Endothelial cell of umbilical vein (primary cell): Measurements from ENCODE around the gene TLX3. TPM values are rescaled to one million over a fixed set of nuclear protein-coding genes. Genes with fewer than 3 reads are reported as not detected.
"Not testable (repeated sequence)": the region's sequence is repeated elsewhere in the genome, so short reads cannot be mapped to it uniquely, and the experiment has no call there.

Source experiments
- BruUV-seq: library from RNA; stranded (reverse); fragments of 400-500 nt; replicated peaks from 2 replicates; lab custom pipeline; 2021; lab: Mats Ljungman, UMichigan
- CTCF ChIA-PET: fragments of 300-600, 350-600 bp; sonication (Branson Sonifier 250); formaldehyde crosslinking; loops from one replicate; lab custom pipeline; 2021; ENCODE audit warnings: antibody characterized with exemption, inconsistent platforms; lab: Charles Lee
- POLR2A ChIA-PET: fragments of 300-600, 350-600 bp; sonication (Branson Sonifier 250); formaldehyde crosslinking; loops from one replicate; lab custom pipeline; 2021; ENCODE audit warnings: antibody characterized with exemption, inconsistent platforms; lab: Charles Lee
- DNase-seq: peaks from one replicate; pipeline ENCODE4 v3.0.0-alpha.2; 2011; ENCODE audit warnings: low read depth, low spot score
- FAIRE-seq: peaks from 2 replicates; lab custom pipeline; 2011; peaks lifted over from hg19 to GRCh38; lab: Jason Lieb, UNC
- H2AFZ ChIP-seq: 2 replicates; pipeline ENCODE4 v1.6.0; 2012; ENCODE audit warnings: low read depth, low read length, control low read depth, inconsistent platforms
- H3K27ac ChIP-seq: 2 replicates; pipeline ENCODE4 v1.5.1; 2011; ENCODE audit warnings: low read depth, mild to moderate bottlenecking, control low read depth, low read length, moderate library complexity; ENCODE audit not compliant: insufficient read depth
- H3K27me3 ChIP-seq, 2 experiments: 2 replicates each; pipeline versions ENCODE4 v1.6.0 to v1.6.1; 2011; ENCODE audit warnings: low read length in 2 of 2, mixed read lengths in 1 of 2; ENCODE audit not compliant: control insufficient read depth in 2 of 2, insufficient read depth in 2 of 2
- H3K36me3 ChIP-seq, 2 experiments: 2 replicates in 1 of 2; 3 replicates in 1 of 2; pipeline ENCODE4 v1.5.1; 2011; ENCODE audit warnings: low read length in 2 of 2, mild to moderate bottlenecking in 1 of 2, moderate library complexity in 1 of 2; ENCODE audit not compliant: control insufficient read depth in 2 of 2, insufficient read depth in 2 of 2; ENCODE audit errors: extremely low read depth in 1 of 2
- H3K4me1 ChIP-seq: 3 replicates; pipeline ENCODE4 v1.5.1; 2011; ENCODE audit warnings: mild to moderate bottlenecking, low read length; ENCODE audit not compliant: control insufficient read depth, insufficient read depth; ENCODE audit errors: extremely low read depth
- H3K4me2 ChIP-seq: 2 replicates; pipeline ENCODE4 v1.6.1; 2011; ENCODE audit warnings: low read length, control low read depth, mixed read lengths; ENCODE audit not compliant: insufficient read depth
- H3K4me3 ChIP-seq, 3 experiments: fragments of 200-600 bp in 1 of 3; sonication (generic), shearing (Covaris generic) in 1 of 3; replicated peaks in 1 of 3; 2 replicates each; pipeline ENCODE4 v1.5.1; 2011 to 2016; ENCODE audit warnings: control low read depth in 3 of 3, low read length in 3 of 3, mild to moderate bottlenecking in 2 of 3, inconsistent platforms in 1 of 3, low read depth in 1 of 3, moderate library complexity in 1 of 3; ENCODE audit not compliant: insufficient read depth in 1 of 3
- H3K79me2 ChIP-seq: 2 replicates; pipeline ENCODE4 v1.6.0; 2012; ENCODE audit warnings: low read length, inconsistent platforms; ENCODE audit not compliant: control insufficient read depth, insufficient read depth
- H3K9ac ChIP-seq: replicated peaks from 2 replicates; pipeline ENCODE3; 2011; ENCODE audit warnings: low read length, control low read depth; ENCODE audit not compliant: insufficient read depth; ENCODE audit errors: extremely low read depth
- H3K9me1 ChIP-seq: replicated peaks from 3 replicates; pipeline ENCODE4 v1.6.0; 2011; ENCODE audit warnings: mild to moderate bottlenecking, low read length; ENCODE audit not compliant: control insufficient read depth, insufficient read depth; ENCODE audit errors: extremely low read depth
- H3K9me3 ChIP-seq: replicated peaks from 2 replicates; pipeline ENCODE4 v1.5.1; 2012; ENCODE audit warnings: low read length, inconsistent platforms; ENCODE audit not compliant: control insufficient read depth, insufficient read depth
- H4K20me1 ChIP-seq: replicated peaks from 2 replicates; pipeline ENCODE3; 2011; ENCODE audit warnings: mild to moderate bottlenecking, low read length; ENCODE audit not compliant: control insufficient read depth, insufficient read depth; ENCODE audit errors: extremely low read depth
- CTCF ChIP-seq, 2 donors: IDR thresholded peaks; 1 replicate in 1 of 2; 2 replicates in 1 of 2; pipeline ENCODE4 v1.5.1; 2011; ENCODE audit warnings: low read length in 2 of 2, mild to moderate bottlenecking in 2 of 2, moderate library complexity in 2 of 2, control low read depth in 1 of 2, inconsistent platforms in 1 of 2, low read depth in 1 of 2; ENCODE audit not compliant: insufficient read depth in 1 of 2; ENCODE audit errors: extremely low read depth in 1 of 2
- EZH2 ChIP-seq: IDR thresholded peaks from 2 replicates; pipeline ENCODE4 v1.6.1; 2012; ENCODE audit warnings: borderline replicate concordance, low read depth, mild to moderate bottlenecking, moderate library complexity, low read length, inconsistent platforms; ENCODE audit not compliant: severe bottlenecking
- FOS ChIP-seq: IDR thresholded peaks from 2 replicates; pipeline ENCODE4 v1.6.1; 2011; ENCODE audit warnings: mild to moderate bottlenecking, low read length, moderate library complexity, borderline replicate concordance; ENCODE audit not compliant: insufficient read depth
- GATA2 ChIP-seq: IDR thresholded peaks from 2 replicates; pipeline ENCODE4 v1.7.0; 2011; ENCODE audit warnings: low read depth, mild to moderate bottlenecking, moderate library complexity, mixed read lengths, low read length; ENCODE audit not compliant: insufficient read length, insufficient read depth
- JUN ChIP-seq: IDR thresholded peaks from 2 replicates; pipeline ENCODE4 v1.6.1; 2011; ENCODE audit warnings: borderline replicate concordance, low read depth; ENCODE audit not compliant: insufficient read length, insufficient read depth
- MAX ChIP-seq: IDR thresholded peaks from 2 replicates; pipeline ENCODE4 v1.6.1; 2011; ENCODE audit not compliant: insufficient read depth, insufficient read length
- MYC ChIP-seq: IDR thresholded peaks from one replicate; pipeline ENCODE4 v1.6.1; 2011; ENCODE audit warnings: mild to moderate bottlenecking, low read depth, low read length
- POLR2A ChIP-seq: IDR thresholded peaks from 2 replicates; pipeline ENCODE4 v1.6.1; 2012; ENCODE audit warnings: low read depth, mild to moderate bottlenecking, control low read depth, low read length
- POLR2AphosphoS5 ChIP-seq: IDR thresholded peaks from 2 replicates; pipeline ENCODE4 v1.6.1; 2012; ENCODE audit warnings: low read depth, mild to moderate bottlenecking, control low read depth, low read length, moderate library complexity; ENCODE audit not compliant: insufficient read depth
- dilution Hi-C: fragments of 300-500 bp; cut with MboI; formaldehyde crosslinking; loops from one replicate; pipeline ENCODE4 v1.15.0; 2019; ENCODE audit warnings: low sequenced_read_pairs; ENCODE audit not compliant: extremely low pct_ligation_motif_present
- intact Hi-C: fragments of 100-400 bp; cut with micrococcal nuclease; formaldehyde crosslinking; loops from one replicate; pipeline ENCODE4 v1.10.0; 2022
- polyA plus RNA-seq, 4 experiments: library from polyadenylated mRNA; depleted of rRNA in 3 of 4; stranded (reverse) in 3 of 4; unstranded in 1 of 4; fragments of >200 nt; gene quantifications; 2 replicates each; pipeline versions ENCODE4 v1.2.1 to v1.2.3, GENCODE V29; 2011 to 2012; ENCODE audit warnings: missing spikeins in 1 of 4
- total RNA-seq: library from RNA; stranded (reverse); gene quantifications from 2 replicates; pipeline ENCODE4 v1.2.3, GENCODE V29; 2021

The TLX3 gene
- total and polyA plus RNA-seq, 2 donors (not counting 3 experiments of a cell fraction or from before 2014, with no cell fraction given), result not detected

GRCh38 chr5:171357843-171358242, 48.8 kb downstream of the TLX3 start:
- intact Hi-C loops (no loop called here), dilution Hi-C loops (no loop called here)
- Histone ChIP-seq H2AFZ (no peak overlapping the region), H3K79me2 (no peaks in the 10 kb centered on the region), H3K4me2 (no peak overlapping the region), H3K9me1 (no peaks in the 10 kb centered on the region), H4K20me1 (no peaks in the 10 kb centered on the region), H3K9me3 (no peaks in the 10 kb centered on the region), H3K9ac (no peak overlapping the region), H3K4me3 (no peak overlapping the region), H3K27me3 (no peaks in the 10 kb centered on the region), H3K27ac (no peak overlapping the region), H3K36me3 (no peaks in the 10 kb centered on the region), H3K4me1 (no peaks in the 10 kb centered on the region)
- FAIRE-seq, result no peak
- POLR2A ChIA-PET, result no interaction called here
- no peak for DNase-seq
- TF ChIP-seq GATA2 (no peak), EZH2 (no peak), POLR2A (no peak), JUN (no peak), CTCF (IDR thresholded peaks at IDR 0.05; ENCODE audit: extremely low read depth in 1 of 2, insufficient read depth in 1 of 2, low read depth in 1 of 2, low read length in 2 of 2) (no peak), MYC (no peak), MAX (no peak), FOS (no peak), POLR2AphosphoS5 (no peak)
- BruUV-seq, result no TSS peak
- CTCF ChIA-PET, result interaction anchor here (1.1 kb wide), 1 partner anchor 15 kb away, joined by 5 read pairs; no protein-coding TSS in a partner anchor

GRCh38 chr5:171361151-171361550, 52.1 kb downstream of the TLX3 start:
- H4K20me1 ChIP-seq, POLR2A ChIA-PET: not testable (repeated sequence)

More at GRCh38 chr5:171361151-171361550, 52.1 kb downstream of the TLX3 start:
- CTCF ChIA-PET, intact Hi-C loops, H3K4me1 ChIP-seq, H3K9ac ChIP-seq, H3K79me2 ChIP-seq, H3K36me3 ChIP-seq, H3K27ac ChIP-seq, H2AFZ ChIP-seq, H3K4me2 ChIP-seq, FAIRE-seq, BruUV-seq, H3K9me1 ChIP-seq, H3K4me3 ChIP-seq, DNase-seq, dilution Hi-C loops, H3K9me3 ChIP-seq, H3K27me3 ChIP-seq: not testable (repeated sequence)
